HG03045 (cell line): ENCODE results near the gene INTS6L.
"Not testable (repeated sequence)": the region's sequence is repeated elsewhere in the genome, so short reads cannot be mapped to it uniquely, and the experiment has no call there.

Experiments
- ATAC-seq: cut with Tn5 transposase; IDR thresholded peaks from one replicate; pipeline ENCODE4 v1.9.1; 2021; ENCODE audit warnings: mild to moderate bottlenecking, moderate library complexity; ENCODE audit not compliant: unreplicated experiment

The INTS6L gene

GRCh38 chrX:135596495-135596894 is 76.0 kb downstream of the INTS6L start:
- ATAC-seq = no peak

DNA sequence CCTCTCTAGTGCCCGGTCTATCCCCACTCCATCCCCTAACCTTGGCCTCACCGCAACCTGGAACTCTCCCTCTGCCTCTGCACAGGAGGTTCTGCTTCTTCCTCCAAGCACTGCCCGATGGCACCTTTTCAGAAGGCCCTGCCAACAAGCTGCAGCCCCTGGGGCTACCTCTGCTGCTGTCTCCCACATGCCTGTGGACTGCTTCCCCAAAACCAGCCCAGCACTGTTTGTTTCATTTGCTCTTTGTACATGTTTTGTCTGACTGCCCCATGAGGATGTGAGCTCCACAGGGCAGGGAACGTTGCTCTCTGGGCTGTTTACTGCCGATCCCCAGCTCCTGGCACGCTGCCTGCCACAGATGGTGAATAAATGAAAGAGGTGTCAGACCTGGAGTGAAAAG is 85.4 kb downstream of the INTS6L start:
- ATAC-seq = no peak

GRCh38 chrX:135624408-135625204 is 104.1 kb downstream of the INTS6L start:
- not testable (repeated sequence) for ATAC-seq

DNA sequence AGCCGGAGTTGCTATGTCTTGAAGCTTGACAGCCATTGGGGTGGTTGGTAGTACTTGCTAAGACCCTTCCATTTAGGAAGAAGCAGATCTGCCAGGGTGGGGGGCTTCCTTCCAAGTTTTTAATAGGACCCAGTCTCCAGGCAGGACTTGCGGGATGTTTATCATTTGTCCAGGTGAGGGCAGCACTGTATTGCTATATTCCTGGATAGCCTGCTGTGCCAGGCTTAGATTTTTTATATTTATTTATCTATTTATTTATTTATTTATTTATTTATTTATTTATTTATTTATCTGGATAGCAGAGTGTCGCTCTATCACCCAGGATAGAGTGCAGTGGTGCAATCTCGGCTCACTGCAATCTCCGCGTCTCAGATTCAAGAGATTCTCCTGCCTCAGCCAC is 105.5 kb downstream of the INTS6L start:
- ATAC-seq = no peak

- no peak for ATAC-seq
Observed at GRCh38 chrX:135629342-135629741, 108.9 kb downstream of the INTS6L start.
